Esophagus (tissue), 2 donors: ENCODE measurements around the gene COL13A1. TPM values are rescaled to one million over a fixed set of nuclear protein-coding genes. Genes with fewer than 3 reads are reported as not detected.

Experiments used
- H3K27ac ChIP-seq, 2 donors: one replicate each; pipeline ENCODE4 v1.5.1; 2013; ENCODE audit warnings: low read depth in 2 of 2, mild to moderate bottlenecking in 2 of 2, inconsistent platforms in 1 of 2, low read length in 1 of 2, moderate library complexity in 1 of 2
- H3K27me3 ChIP-seq, 2 donors: one replicate each; pipeline ENCODE4 v1.6.1; 2013; ENCODE audit warnings: low read length in 2 of 2, control low read depth in 1 of 2, mild to moderate bottlenecking in 1 of 2; ENCODE audit not compliant: insufficient read depth in 2 of 2, control insufficient read depth in 1 of 2
- H3K36me3 ChIP-seq, 2 donors: one replicate each; pipeline ENCODE4 v1.6.1; 2013; ENCODE audit warnings: low read length in 1 of 2; ENCODE audit not compliant: control insufficient read depth in 2 of 2, insufficient read depth in 2 of 2
- H3K4me1 ChIP-seq, 2 donors: one replicate each; pipeline ENCODE4 v1.6.1; 2013; ENCODE audit warnings: low read length in 1 of 2; ENCODE audit not compliant: control insufficient read depth in 2 of 2, insufficient read depth in 2 of 2
- H3K4me3 ChIP-seq, 2 donors: one replicate each; pipeline ENCODE4 v1.5.1; 2013; ENCODE audit warnings: low read length in 2 of 2, mild to moderate bottlenecking in 2 of 2, low read depth in 1 of 2, moderate library complexity in 1 of 2
- H3K9me3 ChIP-seq, 2 donors: one replicate each; pipeline ENCODE4 v1.6.1; 2013; ENCODE audit warnings: mild to moderate bottlenecking in 2 of 2, low read depth in 1 of 2, low read length in 1 of 2, moderate library complexity in 1 of 2; ENCODE audit not compliant: control insufficient read depth in 2 of 2, insufficient read depth in 1 of 2
- WGBS, 2 donors: extraction: QIAGEN DNeasy Blood & Tissue Kit; methylation state at CpG; one replicate each; pipeline ENCODE4 v1.1.7; 2013; 5-methylcytosine and 5-hydroxymethylcytosine counted together
- polyA plus RNA-seq, 2 donors: library from polyadenylated mRNA; stranded (reverse); fragments of 200-250 nt; gene quantifications; one replicate each; pipeline ENCODE4 v1.2.3, GENCODE V29; 2013
- donor health status: healthy with polysubstance abuse.
- donor health status: Bipolar disorder and iron deficiency.

The COL13A1 gene
- polyA plus RNA-seq, 2 donors = 0.95 to 2.0 TPM

GRCh38 chr10:69766161-69766910 lies 35.4 kb upstream of the COL13A1 start:
- Histone ChIP-seq H3K9me3 (no peaks in the 10 kb centered on the region), H3K4me1 (peaks cover 5 to 12% of the 10 kb centered on the region in 2 donors), H3K27ac (no peak overlapping the region), H3K36me3 (no peaks in the 10 kb centered on the region), H3K4me3 (no peak overlapping the region), H3K27me3 (no peaks in the 10 kb centered on the region)
- 71 to 78% methylated on average over 10 of the region's 10 CpGs for WGBS, 2 donors

- Histone ChIP-seq H3K4me3 (no peak overlapping the region), H3K27ac (no peak overlapping the region), H3K9me3 (peaks cover 0 to under 1% of the 10 kb centered on the region in 2 donors), H3K36me3 (no peaks in the 10 kb centered on the region), H3K4me1 (peaks cover 5 to 12% of the 10 kb centered on the region in 2 donors), H3K27me3 (no peaks in the 10 kb centered on the region)
- 65 to 75% methylated on average over 4 of the region's 4 CpGs for WGBS, 2 donors
Observed at GRCh38 chr10:69767793-69768192, 33.9 kb upstream of the COL13A1 start.

- Histone ChIP-seq H3K9me3 (peaks cover 0 to 5% of the 10 kb centered on the region in 2 donors), H3K4me1 (peaks cover 5 to 12% of the 10 kb centered on the region in 2 donors), H3K36me3 (no peaks in the 10 kb centered on the region), H3K27ac (no peak overlapping the region), H3K27me3 (no peaks in the 10 kb centered on the region), H3K4me3 (no peak overlapping the region)
- WGBS, 2 donors = 80 to 86% methylated on average over 5 of the region's 5 CpGs
Observed at GRCh38 chr10:69768386-69768785, 33.3 kb upstream of the COL13A1 start.

GRCh38 chr10:69769395-69769992 lies 32.2 kb upstream of the COL13A1 start:
- Histone ChIP-seq H3K4me1 (peaks cover 5 to 12% of the 10 kb centered on the region in 2 donors), H3K9me3 (peaks cover 0 to 5% of the 10 kb centered on the region in 2 donors), H3K27me3 (no peaks in the 10 kb centered on the region), H3K27ac (no peak overlapping the region), H3K36me3 (no peaks in the 10 kb centered on the region), H3K4me3 (no peak overlapping the region)
- WGBS, 2 donors = 43 to 47% methylated on average over 10 of the region's 10 CpGs

- peaks cover 0 to 9% of the 10 kb centered on the region in 2 donors for H3K4me1 ChIP-seq
- 85 to 94% methylated on average over 8 of the region's 8 CpGs for WGBS, 2 donors
Observed at GRCh38 chr10:69772933-69773704, 28.6 kb upstream of the COL13A1 start.

GRCh38 chr10:69774596-69774995 lies 27.1 kb upstream of the COL13A1 start:
- Histone ChIP-seq H3K27ac (no peak overlapping the region), H3K9me3 (peaks cover 0 to 5% of the 10 kb centered on the region in 2 donors), H3K4me3 (no peak overlapping the region), H3K36me3 (no peaks in the 10 kb centered on the region), H3K4me1 (peaks cover 0 to 3% of the 10 kb centered on the region in 2 donors), H3K27me3 (no peaks in the 10 kb centered on the region)
- 87 to 88% methylated on average over 2 of the region's 2 CpGs for WGBS, 2 donors

More at GRCh38 chr10:69772933-69773704, 28.6 kb upstream of the COL13A1 start:
- H3K9me3 ChIP-seq = peaks cover 0 to 5% of the 10 kb centered on the region in 2 donors
- H3K27ac ChIP-seq = no peak overlapping the region
- H3K27me3 ChIP-seq = no peaks in the 10 kb centered on the region
- no peak overlapping the region for H3K4me3 ChIP-seq
- H3K36me3 ChIP-seq = no peaks in the 10 kb centered on the region

- no peaks in the 10 kb centered on the region for H3K4me1 ChIP-seq
- whole genome bisulfite sequencing, 2 donors = 81 to 84% methylated on average over 5 of the region's 5 CpGs
- H3K9me3 ChIP-seq = no peaks in the 10 kb centered on the region
- no peaks in the 10 kb centered on the region for H3K36me3 ChIP-seq
- no peak overlapping the region for H3K27ac ChIP-seq
- no peak overlapping the region for H3K4me3 ChIP-seq
- H3K27me3 ChIP-seq = peaks cover 0 to 3% of the 10 kb centered on the region in 2 donors
Observed at GRCh38 chr10:69780077-69780476, 21.6 kb upstream of the COL13A1 start.

GRCh38 chr10:69781576-69781975 lies 20.1 kb upstream of the COL13A1 start:
- Histone ChIP-seq H3K9me3 (no peaks in the 10 kb centered on the region), H3K4me3 (no peak overlapping the region), H3K27me3 (peaks cover 0 to 3% of the 10 kb centered on the region in 2 donors), H3K4me1 (no peaks in the 10 kb centered on the region), H3K36me3 (no peaks in the 10 kb centered on the region), H3K27ac (no peak overlapping the region)
- 39 to 44% methylated on average over 3 of the region's 3 CpGs for WGBS, 2 donors

GRCh38 chr10:69783515-69783914 lies 18.2 kb upstream of the COL13A1 start:
- Histone ChIP-seq H3K4me3 (no peak overlapping the region), H3K27ac (no peak overlapping the region), H3K9me3 (no peaks in the 10 kb centered on the region), H3K27me3 (peaks cover 0 to 3% of the 10 kb centered on the region in 2 donors), H3K36me3 (no peaks in the 10 kb centered on the region), H3K4me1 (no peaks in the 10 kb centered on the region)
- 61 to 67% methylated on average over 2 of the region's 2 CpGs for WGBS, 2 donors
